GM12878 (cell line): ENCODE measurements around the gene MSI2. TPM values are rescaled to one million over a fixed set of nuclear protein-coding genes. Genes with fewer than 3 reads are reported as not detected.
A peak's percentile ranks its signal among the peaks of the same experiment; 100 is the strongest.

Experiments
- ATAC-seq: fragments of 200-7000 bp; cut with Tn5 transposase; 3 replicates; pipeline ENCODE4 v1.9.1; 2020; ENCODE audit warnings: mild to moderate bottlenecking, moderate library complexity
- BruUV-seq: library from RNA; stranded (reverse); fragments of 400-500 nt; replicated peaks from 2 replicates; lab custom pipeline; 2021; lab: Mats Ljungman, UMichigan
- CTCF ChIA-PET: fragments of 300-600 bp; sonication (Branson Sonifier 250); formaldehyde crosslinking; extraction: SDS; loops from one replicate; lab custom pipeline; 2021; ENCODE audit warnings: inconsistent platforms; lab: Yijun Ruan, JAX
- POLR2A ChIA-PET: fragments of 350-600 bp; formaldehyde crosslinking; extraction: SDS; loops from one replicate; lab custom pipeline; 2021; ENCODE audit warnings: inconsistent platforms; lab: Charles Lee
- RAD21 ChIA-PET: fragments of 300-600 bp; sonication (Branson Sonifier 250); formaldehyde crosslinking; loops from one replicate; lab custom pipeline; 2023; ENCODE audit warnings: antibody characterized with exemption; ENCODE audit not compliant: unreplicated experiment; lab: Charles Lee
- SMC1A ChIA-PET: fragments of 300-600 bp; sonication (Branson Sonifier 250); formaldehyde crosslinking; loops from one replicate; lab custom pipeline; 2023; ENCODE audit not compliant: unreplicated experiment, uncharacterized antibody; lab: Charles Lee
- DNase-seq: peaks from one replicate; pipeline ENCODE4 v3.0.0-alpha.2; 2011; ENCODE audit warnings: low read depth, low spot score
- FAIRE-seq: peaks from 3 replicates; lab custom pipeline; 2011; peaks lifted over from hg19 to GRCh38; lab: Jason Lieb, UNC
- H2AFZ ChIP-seq: 2 replicates; pipeline ENCODE4 v1.6.0; 2011; ENCODE audit warnings: low read depth, low read length, control low read depth; ENCODE audit not compliant: control insufficient read depth
- H3K27ac ChIP-seq: 2 replicates; pipeline ENCODE4 v1.5.1; 2011; ENCODE audit warnings: control low read depth; ENCODE audit not compliant: control insufficient read depth, insufficient read depth
- H3K27me3 ChIP-seq, 2 experiments: replicated peaks in 1 of 2; 2 replicates each; pipeline versions ENCODE4 v1.6.0 to v1.6.1; 2011; ENCODE audit warnings: low read length in 1 of 2; ENCODE audit not compliant: control insufficient read depth in 2 of 2, insufficient read depth in 2 of 2
- H3K36me3 ChIP-seq, 2 experiments: 2 replicates each; pipeline ENCODE4 v1.5.1; 2011; ENCODE audit warnings: low read length in 1 of 2; ENCODE audit not compliant: control insufficient read depth in 2 of 2, insufficient read depth in 2 of 2
- H3K4me1 ChIP-seq: 2 replicates; pipeline ENCODE4 v1.6.1; 2011; ENCODE audit warnings: mild to moderate bottlenecking, low read length, moderate library complexity, mixed read lengths; ENCODE audit not compliant: control insufficient read depth, insufficient read depth
- H3K4me2 ChIP-seq: 2 replicates; pipeline ENCODE4 v1.6.0; 2011; ENCODE audit warnings: control low read depth; ENCODE audit not compliant: control insufficient read depth, insufficient read depth
- H3K4me3 ChIP-seq: fragments of 200-600 bp; sonication (generic); 2 replicates; pipeline ENCODE4 v1.5.1; 2016
- H3K79me2 ChIP-seq: 2 replicates; pipeline ENCODE4 v1.6.0; 2011; ENCODE audit warnings: low read length; ENCODE audit not compliant: control insufficient read depth, insufficient read depth
- H3K9ac ChIP-seq: 2 replicates; pipeline ENCODE4 v1.8.0; 2011; ENCODE audit warnings: low read length, control low read depth, mixed read lengths; ENCODE audit not compliant: control insufficient read depth, insufficient read depth
- H3K9me3 ChIP-seq: replicated peaks from 3 replicates; pipeline ENCODE4 v1.5.1; 2011; ENCODE audit warnings: mild to moderate bottlenecking, low read length; ENCODE audit not compliant: control insufficient read depth, insufficient read depth
- H4K20me1 ChIP-seq: 2 replicates; pipeline ENCODE4 v1.6.0; 2011; ENCODE audit not compliant: control insufficient read depth, insufficient read depth
- BCL11A ChIP-seq: IDR thresholded peaks from 2 replicates; pipeline ENCODE4 v1.6.1; 2011; ENCODE audit warnings: low read depth, low read length
- BHLHE40 ChIP-seq, 2 experiments: fragments of 450-650 bp in 1 of 2; IDR thresholded peaks; 2 replicates each; pipeline ENCODE4 v1.6.1; 2011 to 2017; ENCODE audit warnings: low read depth in 2 of 2, borderline replicate concordance in 1 of 2, improper control_type of control experiment in 1 of 2, low read length in 1 of 2, mild to moderate bottlenecking in 1 of 2
- CHD2 ChIP-seq: IDR thresholded peaks from 2 replicates; pipeline ENCODE4 v1.6.1; 2011; ENCODE audit warnings: low read depth, low read length, improper control_type of control experiment, borderline replicate concordance
- EED ChIP-seq: sonication (generic); IDR thresholded peaks from 2 replicates; pipeline ENCODE4 v1.6.1; 2016; ENCODE audit warnings: antibody characterized with exemption, low read depth
- FOXK2 ChIP-seq: fragments of 450-650 bp; IDR thresholded peaks from 2 replicates; pipeline ENCODE4 v1.6.1; 2017; ENCODE audit warnings: mild to moderate bottlenecking, moderate library complexity
- HDAC2 ChIP-seq: fragments of 200-600 bp; sonication (generic); IDR thresholded peaks from 2 replicates; pipeline ENCODE4 v1.6.1; 2017
- IKZF2 ChIP-seq, 2 experiments: fragments of 450-650 bp; IDR thresholded peaks; 2 replicates each; pipeline ENCODE4 v1.6.1; 2017; ENCODE audit warnings: mild to moderate bottlenecking in 2 of 2, moderate library complexity in 2 of 2
- NBN ChIP-seq: fragments of 450-650 bp; IDR thresholded peaks from 2 replicates; pipeline ENCODE4 v1.6.1; 2016
- NFYB ChIP-seq: IDR thresholded peaks from 2 replicates; pipeline ENCODE4 v1.6.1; 2011; ENCODE audit warnings: low read depth, mild to moderate bottlenecking, low read length, improper control_type of control experiment, moderate library complexity; ENCODE audit not compliant: insufficient read depth
- POLR2A ChIP-seq: IDR thresholded peaks from 2 replicates; pipeline ENCODE4 v1.6.1; 2011; ENCODE audit warnings: low read depth, mild to moderate bottlenecking, low read length
- TBL1XR1 ChIP-seq: IDR thresholded peaks from 2 replicates; pipeline ENCODE4 v1.6.1; 2012; ENCODE audit warnings: low read depth, low read length, improper control_type of control experiment
- TCF3 ChIP-seq: IDR thresholded peaks from 2 replicates; pipeline ENCODE4 v1.6.1; 2012; ENCODE audit warnings: low read depth, mild to moderate bottlenecking, low read length, borderline replicate concordance; ENCODE audit not compliant: insufficient read depth
- WGBS: methylation state at CpG from one replicate; pipeline ENCODE4 v1.1.6; 2016; ENCODE audit warnings: low lambda C conversion rate; ENCODE audit not compliant: insufficient replicate concordance, insufficient coverage; ENCODE audit errors: missing lambda C conversion rate; 5-methylcytosine and 5-hydroxymethylcytosine counted together
- in situ Hi-C: fragments of 300-500 bp; cut with MboI; formaldehyde crosslinking; loops from 9 replicates; pipeline ENCODE4 v1.14.3; 2018; ENCODE audit warnings: mixed read lengths
- intact Hi-C: fragments of 100-400 bp; cut with micrococcal nuclease; formaldehyde crosslinking; loops from one replicate; pipeline ENCODE4 v1.14.2; 2022; ENCODE audit not compliant: unreplicated experiment
- polyA plus RNA-seq, 11 experiments: library from polyadenylated mRNA; depleted of rRNA in 4 of 11; unstranded in 6 of 11; stranded (reverse) in 5 of 11; fragments of >200 nt; fragmentation: Nextera tagmentation in 4 of 11; fragmentation: Illumina TruSeq in 1 of 11; extraction: Ambion mirVana in 4 of 11; extraction: Trizol in 1 of 11; gene quantifications; 1 replicate in 1 of 11; 2 replicates in 10 of 11; pipeline versions ENCODE4 v1.2.1 to v1.2.3, GENCODE V29; 2011 to 2016; ENCODE audit warnings: inconsistent platforms in 2 of 11, missing spikeins in 2 of 11, low read depth in 1 of 11
- total RNA-seq, 4 experiments: library from RNA; depleted of rRNA in 3 of 4; stranded (reverse); fragments of >200 nt in 3 of 4; fragmentation: Illumina TruSeq in 1 of 4; extraction: Trizol in 1 of 4; gene quantifications; 2 replicates each; pipeline versions ENCODE4 v1.2.1 to v1.2.3, GENCODE V29; 2013 to 2021
- TF ChIP-seq, protein P1 (sequence below): IDR thresholded peaks from 2 replicates; pipeline ENCODE4 v1.6.1; 2011; ENCODE audit warnings: low read depth, low read length, improper control_type of control experiment, borderline replicate concordance
- TF ChIP-seq, protein P2 (sequence below): fragments of 150-350 bp; IDR thresholded peaks from 2 replicates; pipeline ENCODE4 v1.6.1; 2014; ENCODE audit warnings: mild to moderate bottlenecking, low read depth, low read length
- TF ChIP-seq, protein P3 (sequence below), 3 experiments: IDR thresholded peaks in 2 of 3; conservative IDR thresholded peaks in 1 of 3; 2 replicates each; pipeline ENCODE4 v1.5.1; 2011; ENCODE audit warnings: low read depth in 3 of 3, low read length in 3 of 3, mild to moderate bottlenecking in 3 of 3, control low read depth in 2 of 3, moderate library complexity in 2 of 3, inconsistent platforms in 1 of 3, mixed read lengths in 1 of 3; ENCODE audit not compliant: control insufficient read depth in 2 of 3, insufficient read depth in 1 of 3; ENCODE audit errors: extremely low read depth in 1 of 3
- TF ChIP-seq, protein P4 (sequence below): fragments of 450-650 bp; IDR thresholded peaks from 2 replicates; pipeline ENCODE4 v1.6.1; 2018; ENCODE audit warnings: borderline replicate concordance, mild to moderate bottlenecking; ENCODE audit not compliant: partially characterized antibody

Gene MSI2
- total and polyA plus RNA-seq, 10 of the 15 experiments (the other 5 are each of a cell fraction or from before 2014, with no cell fraction given) = 6.1 to 76.1 (median 42.0) TPM

DNA sequence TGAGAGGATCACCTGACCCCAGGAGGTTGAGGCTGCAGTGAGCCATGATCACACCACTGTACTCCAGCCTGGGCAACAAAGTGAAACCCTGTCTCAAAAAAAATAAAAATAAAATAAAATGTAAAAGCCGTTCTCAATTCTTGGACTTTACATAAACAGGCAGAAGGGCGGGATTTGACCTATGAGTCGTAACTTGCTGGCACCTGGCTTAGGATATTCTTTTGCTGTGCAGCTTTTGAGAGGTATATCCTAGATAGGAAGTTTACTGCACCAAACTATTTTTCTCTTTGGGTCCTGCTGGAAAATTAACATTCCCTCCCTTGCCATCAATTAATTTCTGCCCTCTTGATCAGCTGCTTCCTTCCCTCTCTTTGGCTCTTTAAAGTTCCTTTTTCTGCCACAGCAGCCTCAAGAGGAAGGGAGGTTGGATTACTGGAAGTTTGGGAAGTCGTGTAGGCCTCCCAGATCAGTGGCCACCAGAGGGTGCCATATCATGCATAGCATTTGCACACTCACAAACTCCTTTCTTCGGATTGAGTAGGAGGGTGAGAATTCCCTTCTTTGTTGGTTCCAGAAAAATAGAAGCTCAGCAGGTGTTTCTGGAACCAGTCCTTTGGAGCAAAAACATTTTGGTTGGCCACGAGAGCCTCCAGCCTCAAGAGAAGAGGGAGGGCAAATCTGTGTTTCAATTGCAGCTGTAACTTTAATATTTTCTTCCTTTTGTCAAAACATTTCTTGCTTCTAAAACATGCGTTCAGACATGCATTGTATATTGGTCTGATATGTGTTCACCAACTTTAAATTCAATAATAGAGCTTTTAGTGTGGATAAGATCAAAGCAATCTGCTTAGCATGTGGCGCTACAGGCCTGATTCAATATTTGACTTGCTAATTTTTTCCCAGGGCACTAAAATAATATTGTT is 341.5 kb downstream of the MSI2 start:
- intact Hi-C loops (loop anchor here (1.0 to 2.0 kb wide), 2 partner anchors 75 to 149 kb away; no protein-coding TSS in a partner anchor), in situ Hi-C loops (no loop called here)
- Histone ChIP-seq H3K27ac (no peak overlapping the region), H3K9me3 (no peaks in the 10 kb centered on the region; the same call in 2 of the 3 replicates), H3K36me3 (peaks cover 12 to 13% of the 10 kb centered on the region in 2 experiments), H3K4me1 (peaks cover 16% of the 10 kb centered on the region), H3K9ac (no peak overlapping the region), H3K79me2 (no peaks in the 10 kb centered on the region), H3K4me2 (no peak overlapping the region), H3K27me3 (no peaks in the 10 kb centered on the region), H3K4me3 (no peak overlapping the region), H4K20me1 (no peaks in the 10 kb centered on the region), H2AFZ (no peak overlapping the region)
- no peak for FAIRE-seq
- 73% methylated on average over 8 of the region's 8 CpGs for WGBS
- ChIA-PET RAD21 (interaction anchor here (0.9 to 3.5 kb wide), 3 partner anchors 66 to 74 kb away, joined by 3 to 18 read pairs (median 3); no protein-coding TSS in a partner anchor), CTCF (interaction anchor here (0.7 to 5.3 kb wide), 25 partner anchors 9 to 354 kb away, joined by 3 to 58 read pairs (median 4); no protein-coding TSS in a partner anchor), POLR2A (interaction anchor here (0.6 kb wide), 1 partner anchor 359 kb away, joined by 4 read pairs; no protein-coding TSS in a partner anchor), SMC1A (interaction anchor here (0.6 to 2.7 kb wide), 18 partner anchors 8 to 463 kb away, joined by 3 to 14 read pairs (median 3); no protein-coding TSS in a partner anchor)
- TSS peak; percentile 13 for BruUV-seq
- no peak for ATAC-seq
- no peak for DNase-seq
- no peak for TF ChIP-seq TBL1XR1
- TF ChIP-seq IKZF2 (IDR thresholded peaks at IDR 0.05) = peak in 1 of 2 experiments; percentile 24; a peak in 1 of 4 replicates
- no peak for TF ChIP-seq NFYB
- peak; percentile 32; the same call in 1 of the 2 replicates for TF ChIP-seq EED
- TF ChIP-seq, protein P1, sequence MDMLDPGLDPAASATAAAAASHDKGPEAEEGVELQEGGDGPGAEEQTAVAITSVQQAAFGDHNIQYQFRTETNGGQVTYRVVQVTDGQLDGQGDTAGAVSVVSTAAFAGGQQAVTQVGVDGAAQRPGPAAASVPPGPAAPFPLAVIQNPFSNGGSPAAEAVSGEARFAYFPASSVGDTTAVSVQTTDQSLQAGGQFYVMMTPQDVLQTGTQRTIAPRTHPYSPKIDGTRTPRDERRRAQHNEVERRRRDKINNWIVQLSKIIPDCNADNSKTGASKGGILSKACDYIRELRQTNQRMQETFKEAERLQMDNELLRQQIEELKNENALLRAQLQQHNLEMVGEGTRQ = no peak
- no peak for TF ChIP-seq BHLHE40 (IDR thresholded peaks at IDR 0.05; ENCODE audit: borderline replicate concordance in 1 of 2, low read depth in 2 of 2, low read length in 1 of 2)
- TF ChIP-seq NBN = no peak
- TF ChIP-seq TCF3 = no peak
- TF ChIP-seq POLR2A = no peak
- TF ChIP-seq FOXK2 = no peak
- TF ChIP-seq BCL11A = no peak
- TF ChIP-seq, protein P2, sequence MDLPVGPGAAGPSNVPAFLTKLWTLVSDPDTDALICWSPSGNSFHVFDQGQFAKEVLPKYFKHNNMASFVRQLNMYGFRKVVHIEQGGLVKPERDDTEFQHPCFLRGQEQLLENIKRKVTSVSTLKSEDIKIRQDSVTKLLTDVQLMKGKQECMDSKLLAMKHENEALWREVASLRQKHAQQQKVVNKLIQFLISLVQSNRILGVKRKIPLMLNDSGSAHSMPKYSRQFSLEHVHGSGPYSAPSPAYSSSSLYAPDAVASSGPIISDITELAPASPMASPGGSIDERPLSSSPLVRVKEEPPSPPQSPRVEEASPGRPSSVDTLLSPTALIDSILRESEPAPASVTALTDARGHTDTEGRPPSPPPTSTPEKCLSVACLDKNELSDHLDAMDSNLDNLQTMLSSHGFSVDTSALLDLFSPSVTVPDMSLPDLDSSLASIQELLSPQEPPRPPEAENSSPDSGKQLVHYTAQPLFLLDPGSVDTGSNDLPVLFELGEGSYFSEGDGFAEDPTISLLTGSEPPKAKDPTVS = no peak
- TF ChIP-seq HDAC2 = no peak
- TF ChIP-seq, protein P3, sequence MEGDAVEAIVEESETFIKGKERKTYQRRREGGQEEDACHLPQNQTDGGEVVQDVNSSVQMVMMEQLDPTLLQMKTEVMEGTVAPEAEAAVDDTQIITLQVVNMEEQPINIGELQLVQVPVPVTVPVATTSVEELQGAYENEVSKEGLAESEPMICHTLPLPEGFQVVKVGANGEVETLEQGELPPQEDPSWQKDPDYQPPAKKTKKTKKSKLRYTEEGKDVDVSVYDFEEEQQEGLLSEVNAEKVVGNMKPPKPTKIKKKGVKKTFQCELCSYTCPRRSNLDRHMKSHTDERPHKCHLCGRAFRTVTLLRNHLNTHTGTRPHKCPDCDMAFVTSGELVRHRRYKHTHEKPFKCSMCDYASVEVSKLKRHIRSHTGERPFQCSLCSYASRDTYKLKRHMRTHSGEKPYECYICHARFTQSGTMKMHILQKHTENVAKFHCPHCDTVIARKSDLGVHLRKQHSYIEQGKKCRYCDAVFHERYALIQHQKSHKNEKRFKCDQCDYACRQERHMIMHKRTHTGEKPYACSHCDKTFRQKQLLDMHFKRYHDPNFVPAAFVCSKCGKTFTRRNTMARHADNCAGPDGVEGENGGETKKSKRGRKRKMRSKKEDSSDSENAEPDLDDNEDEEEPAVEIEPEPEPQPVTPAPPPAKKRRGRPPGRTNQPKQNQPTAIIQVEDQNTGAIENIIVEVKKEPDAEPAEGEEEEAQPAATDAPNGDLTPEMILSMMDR (IDR thresholded peaks at IDR 0.05 in 2 of 3, conservative IDR thresholded peaks at IDR 0.05 in 1 of 3; ENCODE audit: control insufficient read depth in 2 of 3, extremely low read depth in 1 of 3, insufficient read depth in 1 of 3, low read depth in 3 of 3, low read length in 3 of 3) = peak; percentile 49 to 72 (median 61)
- TF ChIP-seq, protein P4, sequence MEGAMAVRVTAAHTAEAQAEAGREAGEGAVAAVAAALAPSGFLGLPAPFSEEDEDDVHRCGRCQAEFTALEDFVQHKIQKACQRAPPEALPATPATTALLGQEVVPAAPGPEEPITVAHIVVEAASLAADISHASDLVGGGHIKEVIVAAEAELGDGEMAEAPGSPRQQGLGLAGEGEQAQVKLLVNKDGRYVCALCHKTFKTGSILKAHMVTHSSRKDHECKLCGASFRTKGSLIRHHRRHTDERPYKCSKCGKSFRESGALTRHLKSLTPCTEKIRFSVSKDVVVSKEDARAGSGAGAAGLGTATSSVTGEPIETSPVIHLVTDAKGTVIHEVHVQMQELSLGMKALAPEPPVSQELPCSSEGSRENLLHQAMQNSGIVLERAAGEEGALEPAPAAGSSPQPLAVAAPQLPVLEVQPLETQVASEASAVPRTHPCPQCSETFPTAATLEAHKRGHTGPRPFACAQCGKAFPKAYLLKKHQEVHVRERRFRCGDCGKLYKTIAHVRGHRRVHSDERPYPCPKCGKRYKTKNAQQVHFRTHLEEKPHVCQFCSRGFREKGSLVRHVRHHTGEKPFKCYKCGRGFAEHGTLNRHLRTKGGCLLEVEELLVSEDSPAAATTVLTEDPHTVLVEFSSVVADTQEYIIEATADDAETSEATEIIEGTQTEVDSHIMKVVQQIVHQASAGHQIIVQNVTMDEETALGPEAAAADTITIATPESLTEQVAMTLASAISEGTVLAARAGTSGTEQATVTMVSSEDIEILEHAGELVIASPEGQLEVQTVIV = no peak
- TF ChIP-seq CHD2 = no peak
